Measurements from ENCODE around the gene NPHS1.
A peak's percentile ranks its signal among the peaks of the same experiment; 100 is the strongest.

The NPHS1 gene

DNA sequence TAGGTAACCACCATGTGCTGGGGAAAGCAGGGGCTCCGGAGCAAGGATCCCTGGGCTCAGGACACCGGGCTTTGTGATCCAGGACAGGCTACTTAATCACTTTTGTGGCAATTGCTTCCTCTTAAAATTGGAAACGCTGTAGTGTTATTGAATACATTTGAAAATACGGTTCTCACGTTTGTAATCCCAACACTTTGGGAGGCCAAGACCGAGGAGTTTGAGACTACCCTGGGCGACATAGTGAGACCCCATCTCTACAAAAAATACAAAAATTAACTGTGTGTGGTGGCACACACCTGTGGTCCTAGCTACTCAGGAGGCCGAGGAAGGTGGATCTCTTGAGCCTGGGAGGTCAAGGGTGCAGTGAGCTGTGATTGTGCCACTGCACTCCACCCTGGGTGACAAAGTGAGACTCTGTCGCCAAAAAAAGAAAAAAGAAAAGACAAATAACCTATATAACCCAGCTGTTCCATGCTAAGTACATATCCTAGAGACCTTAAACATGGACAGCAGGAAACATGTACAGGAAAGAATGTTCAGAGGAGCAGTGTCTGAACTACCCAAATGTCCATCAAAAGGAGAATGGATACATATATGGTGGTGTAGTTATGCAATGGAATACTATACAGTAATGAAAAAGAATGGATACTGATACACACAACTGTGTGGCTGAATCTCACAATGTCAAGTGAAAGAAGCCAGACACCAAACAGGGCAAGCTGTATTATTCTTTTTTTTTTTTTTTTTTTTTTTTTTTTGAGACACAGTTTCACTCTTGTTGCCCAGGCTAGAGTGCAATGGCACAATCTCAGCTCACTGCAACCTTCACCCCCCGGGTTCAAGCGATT is 39.0 kb downstream of the NPHS1 start (continued):
- TF ChIP-seq, protein P1, sequence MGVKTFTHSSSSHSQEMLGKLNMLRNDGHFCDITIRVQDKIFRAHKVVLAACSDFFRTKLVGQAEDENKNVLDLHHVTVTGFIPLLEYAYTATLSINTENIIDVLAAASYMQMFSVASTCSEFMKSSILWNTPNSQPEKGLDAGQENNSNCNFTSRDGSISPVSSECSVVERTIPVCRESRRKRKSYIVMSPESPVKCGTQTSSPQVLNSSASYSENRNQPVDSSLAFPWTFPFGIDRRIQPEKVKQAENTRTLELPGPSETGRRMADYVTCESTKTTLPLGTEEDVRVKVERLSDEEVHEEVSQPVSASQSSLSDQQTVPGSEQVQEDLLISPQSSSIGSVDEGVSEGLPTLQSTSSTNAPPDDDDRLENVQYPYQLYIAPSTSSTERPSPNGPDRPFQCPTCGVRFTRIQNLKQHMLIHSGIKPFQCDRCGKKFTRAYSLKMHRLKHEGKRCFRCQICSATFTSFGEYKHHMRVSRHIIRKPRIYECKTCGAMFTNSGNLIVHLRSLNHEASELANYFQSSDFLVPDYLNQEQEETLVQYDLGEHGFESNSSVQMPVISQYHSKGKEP (tag by site-specific recombination; IDR thresholded peaks at IDR 0.05), result no peak
- TF ChIP-seq ZNF629 (tag by site-specific recombination; IDR thresholded peaks at IDR 0.05) (no peak), ZNF10 (tag by site-specific recombination; IDR thresholded peaks at IDR 0.05) (no peak), OSR2 (tag by site-specific recombination; IDR thresholded peaks at IDR 0.05) (no peak), ZNF654 (tag by site-specific recombination; IDR thresholded peaks at IDR 0.05; ENCODE audit: low read depth) (no peak), KLF1 (tag by site-specific recombination; IDR thresholded peaks at IDR 0.05) (no peak), KLF8 (tag by site-specific recombination; IDR thresholded peaks at IDR 0.05) (0 out of 2 replicates have a peak, but pooled peaks have one; percentile 28), ZNF404 (tag by site-specific recombination; IDR thresholded peaks at IDR 0.05) (no peak), TRIM28 (IDR thresholded peaks at IDR 0.05; ENCODE audit: borderline replicate concordance, low read length) (no peak), ZNF146 (tag by site-specific recombination; IDR thresholded peaks at IDR 0.05) (peak; percentile 100)
- TF ChIP-seq, protein P2, sequence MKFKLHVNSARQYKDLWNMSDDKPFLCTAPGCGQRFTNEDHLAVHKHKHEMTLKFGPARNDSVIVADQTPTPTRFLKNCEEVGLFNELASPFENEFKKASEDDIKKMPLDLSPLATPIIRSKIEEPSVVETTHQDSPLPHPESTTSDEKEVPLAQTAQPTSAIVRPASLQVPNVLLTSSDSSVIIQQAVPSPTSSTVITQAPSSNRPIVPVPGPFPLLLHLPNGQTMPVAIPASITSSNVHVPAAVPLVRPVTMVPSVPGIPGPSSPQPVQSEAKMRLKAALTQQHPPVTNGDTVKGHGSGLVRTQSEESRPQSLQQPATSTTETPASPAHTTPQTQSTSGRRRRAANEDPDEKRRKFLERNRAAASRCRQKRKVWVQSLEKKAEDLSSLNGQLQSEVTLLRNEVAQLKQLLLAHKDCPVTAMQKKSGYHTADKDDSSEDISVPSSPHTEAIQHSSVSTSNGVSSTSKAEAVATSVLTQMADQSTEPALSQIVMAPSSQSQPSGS (tag by site-specific recombination; IDR thresholded peaks at IDR 0.05; ENCODE audit: low read depth), result no peak

DNA sequence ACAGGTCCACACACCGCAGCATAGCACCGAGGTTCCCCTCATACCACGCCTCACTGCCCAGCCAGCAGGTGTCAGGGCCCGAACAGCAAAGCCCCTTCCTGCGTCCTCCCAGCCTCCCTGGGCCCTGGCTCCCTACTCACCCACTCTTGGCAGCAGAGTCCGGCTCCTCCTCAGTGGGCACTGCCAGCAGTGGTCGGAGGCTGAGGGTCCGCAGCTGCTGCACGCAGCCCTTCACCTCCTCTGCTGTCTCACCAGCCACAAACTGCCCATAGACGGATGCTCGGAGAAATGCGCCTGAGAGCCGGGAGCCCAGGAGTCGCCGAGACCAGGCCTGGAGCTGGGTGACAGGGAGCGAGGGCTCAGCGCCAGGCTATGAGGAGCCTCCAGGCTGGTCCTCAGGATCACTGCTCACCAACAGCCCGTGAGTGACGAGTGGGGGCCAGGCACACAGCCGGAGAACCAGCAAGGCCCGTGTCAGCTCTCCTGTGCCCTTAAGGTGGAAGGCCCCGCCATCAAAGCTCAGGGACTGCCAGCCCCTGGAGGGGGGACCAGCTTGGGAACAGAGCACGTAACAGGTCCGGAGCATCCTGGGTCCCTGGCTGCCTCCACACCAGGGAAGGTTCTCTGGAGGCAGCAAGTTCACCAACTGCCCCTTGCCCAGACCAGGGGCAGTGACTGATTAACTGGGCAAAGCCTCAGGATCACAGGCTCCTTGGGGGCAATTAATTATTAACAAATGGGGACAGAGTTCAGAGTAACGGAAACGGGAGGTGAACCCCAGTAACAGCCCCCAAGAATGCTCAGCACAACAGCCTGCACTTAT is 39.9 kb downstream of the NPHS1 start, which contains the start of gene PRODH2:
Gene PRODH2 (minus strand): TSS at position 626 of the 823 bp plus-strand sequence. CDS start 40 bp downstream, at position 586.
- CTCF ChIA-PET, result interaction anchor here (1.2 kb wide), 1 partner anchor 7 kb away, joined by 5 read pairs; no protein-coding TSS in a partner anchor

More for the DNA sequence above, 39.9 kb downstream of the NPHS1 start, which contains the start of gene PRODH2:
- POLR2A ChIA-PET, result interaction anchor here (1.3 kb wide), 1 partner anchor 64 kb away, joined by 5 read pairs; the partner anchor contains the start of gene LIN37
- no peaks in the 10 kb centered on the region for H3K36me3 ChIP-seq (ENCODE audit: control insufficient read depth in 2 of 2, insufficient read depth in 1 of 2, low read length in 2 of 2)
- H3K27ac ChIP-seq (ENCODE audit: extremely low read depth, low read depth, low read length), result no peak within 1 kb of the TSS
- TF ChIP-seq, protein P1 (tag by site-specific recombination; IDR thresholded peaks at IDR 0.05), result no peak
- TF ChIP-seq KLF9 (tag by site-specific recombination; IDR thresholded peaks at IDR 0.05; ENCODE audit: low read depth) (no peak), ZNF596 (tag by site-specific recombination; IDR thresholded peaks at IDR 0.05) (no peak), KLF1 (tag by site-specific recombination; IDR thresholded peaks at IDR 0.05) (no peak), TRIM28 (IDR thresholded peaks at IDR 0.05; ENCODE audit: borderline replicate concordance, low read length) (no peak), SETDB1 (IDR thresholded peaks at IDR 0.05; ENCODE audit: insufficient read length, low read length) (no peak), GLIS1 (tag by site-specific recombination; IDR thresholded peaks at IDR 0.05) (no peak), ZNF341 (tag by site-specific recombination; IDR thresholded peaks at IDR 0.05; ENCODE audit: low read depth) (no peak), EGR2 (tag by site-specific recombination; IDR thresholded peaks at IDR 0.05; ENCODE audit: low read depth) (no peak), ZNF473 (tag by site-specific recombination; IDR thresholded peaks at IDR 0.05) (no peak), KLF16 (tag by site-specific recombination; IDR thresholded peaks at IDR 0.05) (no peak), GLI2 (tag by site-specific recombination; IDR thresholded peaks at IDR 0.05; ENCODE audit: borderline replicate concordance, low read depth) (no peak), ZNF792 (tag by site-specific recombination; IDR thresholded peaks at IDR 0.05) (no peak), ZNF426 (tag by site-specific recombination; IDR thresholded peaks at IDR 0.05) (no peak), HOXD13 (CRISPR knock-in tag; IDR thresholded peaks at IDR 0.05; ENCODE audit: borderline replicate concordance) (no peak), ZNF239 (tag by site-specific recombination; IDR thresholded peaks at IDR 0.05) (no peak)
- TF ChIP-seq, protein P3, sequence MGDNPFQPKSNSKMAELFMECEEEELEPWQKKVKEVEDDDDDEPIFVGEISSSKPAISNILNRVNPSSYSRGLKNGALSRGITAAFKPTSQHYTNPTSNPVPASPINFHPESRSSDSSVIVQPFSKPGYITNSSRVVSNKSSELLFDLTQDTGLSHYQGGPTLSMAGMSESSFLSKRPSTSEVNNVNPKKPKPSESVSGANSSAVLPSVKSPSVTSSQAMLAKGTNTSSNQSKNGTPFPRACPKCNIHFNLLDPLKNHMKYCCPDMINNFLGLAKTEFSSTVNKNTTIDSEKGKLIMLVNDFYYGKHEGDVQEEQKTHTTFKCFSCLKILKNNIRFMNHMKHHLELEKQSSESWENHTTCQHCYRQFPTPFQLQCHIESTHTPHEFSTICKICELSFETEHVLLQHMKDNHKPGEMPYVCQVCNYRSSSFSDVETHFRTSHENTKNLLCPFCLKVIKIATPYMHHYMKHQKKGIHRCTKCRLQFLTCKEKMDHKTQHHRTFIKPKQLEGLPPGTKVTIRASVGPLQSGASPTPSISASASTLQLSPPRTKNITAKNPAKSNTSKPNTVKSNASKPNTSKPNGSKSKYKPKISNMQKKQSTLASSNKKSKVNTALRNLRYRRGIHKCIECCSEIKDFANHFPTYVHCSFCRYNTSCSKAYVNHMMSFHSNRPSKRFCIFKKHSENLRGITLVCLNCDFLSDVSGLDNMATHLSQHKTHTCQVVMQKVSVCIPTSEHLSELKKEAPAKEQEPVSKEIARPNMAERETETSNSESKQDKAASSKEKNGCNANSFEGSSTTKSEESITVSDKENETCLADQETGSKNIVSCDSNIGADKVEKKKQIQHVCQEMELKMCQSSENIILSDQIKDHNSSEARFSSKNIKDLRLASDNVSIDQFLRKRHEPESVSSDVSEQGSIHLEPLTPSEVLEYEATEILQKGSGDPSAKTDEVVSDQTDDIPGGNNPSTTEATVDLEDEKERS (tag by site-specific recombination; IDR thresholded peaks at IDR 0.05), result no peak
- TF ChIP-seq, protein P4, sequence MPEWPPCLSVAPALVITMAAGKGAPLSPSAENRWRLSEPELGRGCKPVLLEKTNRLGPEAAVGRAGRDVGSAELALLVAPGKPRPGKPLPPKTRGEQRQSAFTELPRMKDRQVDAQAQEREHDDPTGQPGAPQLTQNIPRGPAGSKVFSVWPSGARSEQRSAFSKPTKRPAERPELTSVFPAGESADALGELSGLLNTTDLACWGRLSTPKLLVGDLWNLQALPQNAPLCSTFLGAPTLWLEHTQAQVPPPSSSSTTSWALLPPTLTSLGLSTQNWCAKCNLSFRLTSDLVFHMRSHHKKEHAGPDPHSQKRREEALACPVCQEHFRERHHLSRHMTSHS (tag by site-specific recombination; IDR thresholded peaks at IDR 0.05), result no peak
- H3K9me3 ChIP-seq (ENCODE audit: control insufficient read depth, insufficient read depth, low read depth, low read length), result no peaks in the 10 kb centered on the region
- H3K4me1 ChIP-seq (ENCODE audit: control insufficient read depth, insufficient read depth, low read length), result 0 out of 2 replicates have a peak, but pooled peaks cover 2% of the 10 kb centered on the region
- H3K4me3 ChIP-seq (ENCODE audit: low read depth, low read length), result no peak within 1 kb of the TSS

All from HEK293 (cell line).